ENCODE measurements around the gene CALM3.

CALM3 gene

DNA sequence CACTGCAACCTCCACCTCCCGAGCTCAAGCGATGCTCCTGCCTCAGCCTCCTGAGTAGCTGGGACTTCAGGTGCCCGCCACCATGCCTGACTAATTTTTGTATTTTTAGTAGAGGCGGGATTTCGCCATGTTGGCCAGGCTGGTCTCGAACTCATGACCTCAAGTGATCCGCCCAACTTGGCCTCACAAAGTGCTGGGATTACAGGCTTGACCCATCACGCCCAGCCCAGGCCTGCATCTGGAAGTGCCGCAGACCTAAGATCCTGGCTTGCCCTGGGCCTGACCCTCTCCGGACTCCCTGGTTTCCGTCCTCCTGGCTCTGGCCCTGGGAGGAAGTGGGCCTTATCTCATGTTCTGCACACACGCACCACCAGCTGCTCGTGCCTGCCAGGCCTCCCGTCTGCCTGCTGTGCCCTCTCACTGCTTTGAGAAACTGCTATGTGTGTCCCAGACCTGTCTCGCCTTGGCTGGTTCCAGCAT is 28.5 kb downstream of the CALM3 start:
- TF ChIP-seq, protein P1, sequence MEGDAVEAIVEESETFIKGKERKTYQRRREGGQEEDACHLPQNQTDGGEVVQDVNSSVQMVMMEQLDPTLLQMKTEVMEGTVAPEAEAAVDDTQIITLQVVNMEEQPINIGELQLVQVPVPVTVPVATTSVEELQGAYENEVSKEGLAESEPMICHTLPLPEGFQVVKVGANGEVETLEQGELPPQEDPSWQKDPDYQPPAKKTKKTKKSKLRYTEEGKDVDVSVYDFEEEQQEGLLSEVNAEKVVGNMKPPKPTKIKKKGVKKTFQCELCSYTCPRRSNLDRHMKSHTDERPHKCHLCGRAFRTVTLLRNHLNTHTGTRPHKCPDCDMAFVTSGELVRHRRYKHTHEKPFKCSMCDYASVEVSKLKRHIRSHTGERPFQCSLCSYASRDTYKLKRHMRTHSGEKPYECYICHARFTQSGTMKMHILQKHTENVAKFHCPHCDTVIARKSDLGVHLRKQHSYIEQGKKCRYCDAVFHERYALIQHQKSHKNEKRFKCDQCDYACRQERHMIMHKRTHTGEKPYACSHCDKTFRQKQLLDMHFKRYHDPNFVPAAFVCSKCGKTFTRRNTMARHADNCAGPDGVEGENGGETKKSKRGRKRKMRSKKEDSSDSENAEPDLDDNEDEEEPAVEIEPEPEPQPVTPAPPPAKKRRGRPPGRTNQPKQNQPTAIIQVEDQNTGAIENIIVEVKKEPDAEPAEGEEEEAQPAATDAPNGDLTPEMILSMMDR (IDR thresholded peaks at IDR 0.05; ENCODE audit: insufficient read depth, missing control alignments), result no peak
- FAIRE-seq (no peak), DNase-seq (ENCODE audit: insufficient read length, low spot score) (no peak)

DNA sequence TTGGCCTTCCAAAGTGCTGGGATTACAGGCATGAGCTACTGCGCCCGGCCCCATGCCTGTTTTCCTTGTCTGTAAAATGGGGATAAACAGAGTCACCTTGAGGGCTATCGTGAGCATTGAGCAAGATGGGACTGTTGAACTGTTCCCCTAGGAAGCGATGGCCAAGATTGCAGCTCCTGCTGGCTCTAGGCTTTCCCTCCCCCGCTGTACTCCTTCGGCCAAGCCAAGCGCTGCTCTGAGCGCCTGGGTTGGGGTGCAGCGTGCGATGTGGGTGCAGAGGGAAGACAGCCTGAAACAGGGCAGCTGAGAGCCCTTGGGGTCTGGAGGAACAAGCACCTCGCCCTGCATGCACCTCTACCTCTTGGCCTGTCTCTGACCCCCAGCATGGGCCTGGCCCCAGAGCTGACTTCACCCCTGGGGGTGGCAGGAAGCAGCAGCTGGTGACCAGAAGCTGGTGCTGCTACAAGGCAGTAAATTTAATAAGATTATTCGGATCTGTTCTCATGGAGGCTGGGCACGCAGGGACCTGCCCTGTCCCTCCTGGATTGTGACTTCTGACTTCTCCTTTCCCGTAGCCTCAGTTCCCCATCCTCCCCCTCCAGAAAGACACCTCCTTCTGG is 29.6 kb downstream of the CALM3 start:
- DNase-seq (ENCODE audit: insufficient read length, low spot score), result no peak
- TF ChIP-seq, protein P1 (IDR thresholded peaks at IDR 0.05; ENCODE audit: insufficient read depth, missing control alignments), result no peak
- FAIRE-seq, result no peak

DNA sequence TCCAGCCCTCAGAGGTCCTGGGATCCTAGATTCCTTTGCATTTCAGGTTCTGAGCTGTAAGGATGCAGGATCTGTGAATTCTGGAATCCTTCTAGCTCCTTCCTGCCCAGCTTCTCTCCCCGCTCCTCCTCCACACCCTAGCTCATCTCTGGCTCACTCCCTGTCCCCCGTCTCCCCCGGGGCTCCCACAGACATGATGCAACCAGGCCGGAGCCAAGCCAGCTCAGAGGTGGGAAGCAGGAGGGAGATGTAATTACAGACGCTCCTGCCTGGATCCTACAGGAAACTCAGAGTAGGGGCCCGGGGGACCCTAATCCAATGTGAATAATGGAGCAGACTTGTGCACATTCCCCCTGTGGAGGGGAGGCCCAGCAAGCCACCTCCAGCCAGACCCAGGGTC is 30.4 kb downstream of the CALM3 start:
- FAIRE-seq (no peak), DNase-seq (ENCODE audit: insufficient read length, low spot score) (no peak)
- TF ChIP-seq, protein P1 (IDR thresholded peaks at IDR 0.05; ENCODE audit: insufficient read depth, missing control alignments), result no peak

- TF ChIP-seq, protein P1 (IDR thresholded peaks at IDR 0.05; ENCODE audit: insufficient read depth, missing control alignments), result no peak
- no peak for FAIRE-seq
- DNase-seq (ENCODE audit: insufficient read length, low spot score), result no peak
Measured at GRCh38 chr19:46633130-46633529, 32.0 kb downstream of the CALM3 start.

DNA sequence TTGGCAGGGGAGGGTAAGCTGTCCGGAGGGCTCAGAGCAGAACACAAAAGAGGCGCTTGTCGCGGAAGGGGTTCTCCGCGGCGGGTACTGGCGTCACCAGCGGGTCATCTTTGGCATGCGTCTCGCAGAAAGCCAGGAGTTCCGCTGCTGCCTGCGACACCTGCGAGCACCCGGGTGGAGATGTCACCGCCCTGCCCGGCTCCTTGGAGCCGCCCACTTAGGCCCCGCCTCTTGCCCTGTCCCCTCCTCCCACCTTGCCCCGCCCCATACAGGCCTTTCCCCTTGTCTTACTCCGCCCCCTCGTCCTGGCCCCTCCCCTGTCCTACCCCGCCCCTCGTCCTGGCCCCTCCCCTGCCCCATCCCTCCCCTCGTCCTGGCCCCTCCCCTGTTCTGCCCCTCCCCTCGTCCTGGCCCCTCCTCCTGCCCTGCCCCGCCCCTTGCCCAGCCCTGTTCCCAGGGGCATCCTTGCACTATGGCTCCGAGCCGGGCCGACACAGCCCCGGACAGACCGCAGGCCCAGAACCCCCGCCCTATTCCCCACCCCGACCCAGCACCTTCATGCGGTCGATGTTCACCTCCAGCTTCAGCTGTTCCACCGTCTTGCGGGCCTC is 33.0 kb downstream of the CALM3 start:
- TF ChIP-seq, protein P1 (IDR thresholded peaks at IDR 0.05; ENCODE audit: insufficient read depth, missing control alignments), result no peak
- FAIRE-seq, result no peak
- peak; percentile 79 for DNase-seq (ENCODE audit: insufficient read length, low spot score)

DNA sequence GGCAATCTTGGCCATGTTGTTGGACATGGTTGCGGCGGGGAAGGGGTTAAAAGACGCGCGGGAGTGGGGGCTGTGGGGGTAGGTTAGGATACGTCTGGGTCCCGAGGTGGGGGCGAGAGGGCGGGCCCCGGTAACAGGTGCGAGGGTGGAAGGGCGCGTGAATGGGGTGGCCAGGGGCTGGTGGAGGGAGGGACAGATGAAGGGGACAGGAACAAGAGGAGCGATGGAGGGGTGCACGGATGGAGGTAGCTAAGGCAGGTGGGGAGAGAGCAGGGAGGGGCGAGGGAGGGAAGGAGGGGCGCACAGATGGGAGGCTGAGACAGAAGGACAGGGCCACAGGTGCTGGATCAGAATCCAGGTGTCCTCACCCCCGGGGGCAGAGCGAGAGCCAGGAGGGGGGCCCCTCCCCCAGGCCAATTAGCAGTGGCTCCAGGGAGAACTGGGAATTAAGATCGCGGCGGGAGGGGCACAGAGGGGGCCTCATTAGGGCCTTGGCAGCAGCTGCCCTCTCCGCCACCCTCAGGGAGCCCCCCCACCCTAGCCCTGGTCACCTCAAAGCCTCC is 33.6 kb downstream of the CALM3 start:
- TF ChIP-seq, protein P1 (IDR thresholded peaks at IDR 0.05; ENCODE audit: insufficient read depth, missing control alignments), result no peak
- FAIRE-seq (no peak), DNase-seq (ENCODE audit: insufficient read length, low spot score) (no peak)
